Stimulated activated naive CD8-positive, alpha-beta T cell treated with anti-CD3 and anti-CD28 coated beads, Interleukin-15, amount 100 ng/mL, for 72 hours (primary cell): ENCODE data around the gene CDH2.
A peak's percentile ranks its signal among the peaks of the same experiment; 100 is the strongest.

ENCODE experiments used
- ATAC-seq: fragments of 150-1000 bp; cut with Tn5 transposase; 2 replicates; pipeline ENCODE4 v1.10.0; 2021; ENCODE audit warnings: mild to moderate bottlenecking, moderate library complexity
- DNase-seq, 2 donors: peaks; one replicate each; pipeline ENCODE4 v3.0.0; 2021 to 2022
- H3K27ac Mint-ChIP-seq, 2 donors: one replicate each; pipeline ENCODE4 v1.8.0; 2022; ENCODE audit warnings: mild to moderate bottlenecking in 2 of 2, mixed read lengths in 2 of 2, moderate library complexity in 2 of 2
- H3K27me3 Mint-ChIP-seq: one replicate; pipeline ENCODE4 v1.8.0; 2022; ENCODE audit warnings: mixed read lengths
- H3K4me1 Mint-ChIP-seq: one replicate; pipeline ENCODE4 v1.8.0; 2022; ENCODE audit warnings: mild to moderate bottlenecking, mixed read lengths
- H3K4me3 Mint-ChIP-seq, 2 donors: one replicate each; pipeline ENCODE4 v1.8.0; 2022; ENCODE audit warnings: mild to moderate bottlenecking in 2 of 2, mixed read lengths in 2 of 2, moderate library complexity in 1 of 2
- H3K9me3 Mint-ChIP-seq, 2 donors: one replicate each; pipeline ENCODE4 v1.8.0; 2022; ENCODE audit warnings: mixed read lengths in 2 of 2

The CDH2 gene

DNA sequence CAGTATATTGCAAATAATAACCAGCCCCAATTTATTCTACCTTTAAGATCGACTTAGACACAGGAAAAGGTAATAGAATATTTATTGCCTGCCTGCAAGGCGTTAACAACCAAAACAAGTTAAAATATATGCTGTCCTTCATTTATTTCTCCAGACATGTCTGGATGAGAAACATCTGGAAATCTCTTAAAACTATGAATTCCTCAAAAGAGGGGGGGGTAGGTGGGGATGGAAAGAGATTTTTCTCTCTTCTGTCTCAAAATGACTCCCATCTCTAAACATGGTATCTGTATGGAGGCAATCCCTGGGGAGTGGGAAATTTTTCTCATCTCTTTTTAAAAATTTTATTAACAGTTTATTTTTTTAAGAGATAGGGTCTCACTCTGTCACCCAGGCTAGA lies 113.0 kb downstream of the CDH2 start:
- Mint-ChIP-seq H3K4me1 (no peaks in the 10 kb centered on the region), H3K9me3 (peaks cover 0 to 18% of the 10 kb centered on the region in 2 donors), H3K27ac (no peak overlapping the region), H3K27me3 (no peaks in the 10 kb centered on the region), H3K4me3 (no peak overlapping the region)
- ATAC-seq (no peak), DNase-seq (no peak)

DNA sequence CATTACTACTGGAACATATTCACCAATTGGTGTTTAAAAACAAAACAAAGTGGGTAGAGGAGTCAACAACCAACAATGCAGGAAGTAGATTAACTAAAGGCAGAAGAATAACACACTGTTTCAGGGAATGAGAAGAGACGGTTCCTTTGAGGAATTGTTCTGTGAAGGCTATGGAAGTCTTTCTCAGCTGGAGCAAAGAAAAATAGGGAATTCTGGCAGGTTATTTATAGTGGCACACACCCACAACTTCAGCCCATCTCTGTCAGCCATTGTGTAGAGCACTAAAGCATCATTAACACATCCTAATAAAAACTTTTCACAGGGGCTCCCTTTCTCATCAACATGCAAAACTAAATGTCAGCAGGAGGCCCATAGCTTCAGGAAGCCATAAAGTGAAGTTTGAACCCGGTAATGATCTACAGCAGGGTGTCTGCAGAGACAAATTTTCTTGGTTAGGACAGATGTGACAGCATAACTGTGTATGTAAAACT lies 113.6 kb downstream of the CDH2 start:
- no peaks in the 10 kb centered on the region for H3K4me1 Mint-ChIP-seq
- H3K27me3 Mint-ChIP-seq, result no peaks in the 10 kb centered on the region
- H3K9me3 Mint-ChIP-seq, result peaks cover 0 to 18% of the 10 kb centered on the region in 2 donors
- no peak overlapping the region for H3K4me3 Mint-ChIP-seq
- H3K27ac Mint-ChIP-seq, result no peak overlapping the region
- no peak for ATAC-seq
- no peak for DNase-seq

DNA sequence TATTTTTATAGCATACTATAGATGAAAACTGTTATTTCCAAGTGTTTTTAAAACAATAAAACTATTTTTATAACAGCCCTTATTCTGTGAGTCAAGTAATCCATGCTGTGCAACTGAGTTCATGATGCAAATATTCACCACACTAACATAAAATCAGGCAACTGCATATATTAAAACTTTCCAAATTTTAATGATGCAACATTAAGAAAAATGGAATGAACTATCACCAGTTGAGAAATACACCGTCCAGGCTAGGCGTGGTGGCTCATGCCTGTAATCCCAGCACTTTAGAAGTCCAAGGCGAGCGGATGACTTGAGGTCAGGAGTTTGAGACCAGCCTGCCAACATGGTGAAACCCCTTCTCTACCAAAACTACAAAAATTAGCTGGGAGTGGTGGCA lies 114.5 kb downstream of the CDH2 start:
- Mint-ChIP-seq H3K4me3 (no peak overlapping the region), H3K4me1 (no peaks in the 10 kb centered on the region), H3K27me3 (no peaks in the 10 kb centered on the region), H3K9me3 (peaks cover 0 to 12% of the 10 kb centered on the region in 2 donors), H3K27ac (no peak overlapping the region)
- DNase-seq (no peak), ATAC-seq (no peak)

DNA sequence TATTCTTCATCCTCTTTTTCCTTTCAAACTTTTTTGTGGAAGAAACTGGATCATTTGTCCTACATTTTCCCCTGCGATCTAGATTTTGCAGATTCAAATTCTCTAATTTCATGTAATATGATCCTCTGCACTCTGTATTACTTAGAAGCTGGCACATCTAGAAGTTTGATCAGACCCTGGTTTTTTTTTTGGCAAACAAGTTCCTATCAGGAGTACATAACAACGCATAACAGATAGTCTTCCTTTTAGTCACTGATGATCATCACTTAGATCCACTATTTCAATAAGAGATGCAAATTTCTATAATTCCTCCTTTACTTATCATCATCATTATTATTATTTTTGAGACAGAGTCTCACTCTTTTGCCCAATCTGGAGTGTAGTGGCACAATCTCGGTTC lies 117.1 kb downstream of the CDH2 start:
- no peak for DNase-seq
- no peak for ATAC-seq
- Mint-ChIP-seq H3K9me3 (peaks cover 0 to 16% of the 10 kb centered on the region in 2 donors), H3K4me3 (no peak overlapping the region), H3K27ac (no peak overlapping the region), H3K4me1 (no peaks in the 10 kb centered on the region), H3K27me3 (no peaks in the 10 kb centered on the region)

DNA sequence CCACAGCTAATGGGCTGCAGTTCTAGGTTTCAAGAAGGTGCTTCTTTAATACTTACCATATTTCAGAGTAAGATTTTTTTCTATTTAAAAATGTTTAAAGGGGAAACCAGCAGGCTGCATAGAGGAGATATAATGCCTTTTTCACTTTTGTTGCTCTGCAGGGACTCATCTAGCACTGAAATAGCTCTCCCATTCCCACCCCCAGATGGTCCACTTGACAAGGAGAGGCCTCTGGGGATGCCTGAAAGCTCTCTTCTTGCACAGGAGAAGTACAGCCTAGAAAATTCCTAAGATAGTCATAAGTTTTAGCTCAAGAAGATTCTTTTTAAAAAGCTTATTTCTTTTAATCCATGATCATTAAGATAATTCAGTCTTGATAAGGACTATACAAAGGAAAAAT lies 126.4 kb downstream of the CDH2 start:
- no peak overlapping the region for H3K4me3 Mint-ChIP-seq
- DNase-seq, result no peak
- H3K27me3 Mint-ChIP-seq, result no peaks in the 10 kb centered on the region
- no peak for ATAC-seq
- H3K9me3 Mint-ChIP-seq, result peaks cover 0 to 8% of the 10 kb centered on the region in 2 donors
- no peak overlapping the region for H3K27ac Mint-ChIP-seq
- H3K4me1 Mint-ChIP-seq, result no peaks in the 10 kb centered on the region

DNA sequence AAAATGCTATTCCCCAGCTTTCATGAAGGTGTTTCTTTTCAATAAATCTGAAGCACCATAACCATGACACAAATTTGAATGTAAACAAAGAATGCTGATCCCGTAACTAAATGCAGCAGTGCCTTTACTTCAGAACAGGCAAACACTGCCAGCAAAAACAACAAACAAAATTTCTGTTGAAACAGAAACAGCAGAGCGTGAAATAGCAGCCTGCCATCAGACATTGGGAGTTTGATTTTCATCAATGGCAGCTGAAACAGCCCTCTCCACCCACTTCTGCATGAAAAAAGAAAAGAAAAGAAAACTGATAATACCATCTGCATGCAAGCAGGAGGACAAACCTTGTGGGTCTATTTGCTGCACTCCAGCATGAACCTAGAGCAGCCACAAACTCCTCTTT lies 128.3 kb downstream of the CDH2 start:
- H3K27ac Mint-ChIP-seq, result no peak overlapping the region
- ATAC-seq (no peak), DNase-seq (no peak)
- no peak overlapping the region for H3K4me3 Mint-ChIP-seq
- no peaks in the 10 kb centered on the region for H3K4me1 Mint-ChIP-seq
- H3K27me3 Mint-ChIP-seq, result no peaks in the 10 kb centered on the region
- H3K9me3 Mint-ChIP-seq, result no peaks in the 10 kb centered on the region

DNA sequence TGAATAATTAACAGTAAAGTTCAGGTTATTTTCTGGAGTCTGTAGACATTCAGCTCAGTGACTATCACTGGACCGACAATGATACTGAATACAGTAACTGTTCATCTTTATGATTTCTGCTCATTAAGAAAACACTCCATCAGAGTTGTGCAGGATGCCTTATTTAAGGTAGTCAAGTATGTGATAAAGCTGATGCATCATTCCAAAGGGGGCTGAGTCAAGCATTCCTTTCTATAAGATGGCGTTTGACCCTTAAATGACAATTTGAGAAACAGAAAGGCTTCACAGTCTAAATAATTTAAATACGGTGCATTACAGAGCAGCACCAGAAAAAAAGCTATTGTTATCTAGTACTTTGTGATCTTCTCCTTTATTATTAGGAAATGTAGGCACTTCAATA lies 131.1 kb downstream of the CDH2 start:
- H3K9me3 Mint-ChIP-seq, result no peaks in the 10 kb centered on the region
- H3K4me3 Mint-ChIP-seq, result no peak overlapping the region
- DNase-seq (no peak), ATAC-seq (no peak)
- no peaks in the 10 kb centered on the region for H3K4me1 Mint-ChIP-seq
- no peaks in the 10 kb centered on the region for H3K27me3 Mint-ChIP-seq
- no peak overlapping the region for H3K27ac Mint-ChIP-seq

DNA sequence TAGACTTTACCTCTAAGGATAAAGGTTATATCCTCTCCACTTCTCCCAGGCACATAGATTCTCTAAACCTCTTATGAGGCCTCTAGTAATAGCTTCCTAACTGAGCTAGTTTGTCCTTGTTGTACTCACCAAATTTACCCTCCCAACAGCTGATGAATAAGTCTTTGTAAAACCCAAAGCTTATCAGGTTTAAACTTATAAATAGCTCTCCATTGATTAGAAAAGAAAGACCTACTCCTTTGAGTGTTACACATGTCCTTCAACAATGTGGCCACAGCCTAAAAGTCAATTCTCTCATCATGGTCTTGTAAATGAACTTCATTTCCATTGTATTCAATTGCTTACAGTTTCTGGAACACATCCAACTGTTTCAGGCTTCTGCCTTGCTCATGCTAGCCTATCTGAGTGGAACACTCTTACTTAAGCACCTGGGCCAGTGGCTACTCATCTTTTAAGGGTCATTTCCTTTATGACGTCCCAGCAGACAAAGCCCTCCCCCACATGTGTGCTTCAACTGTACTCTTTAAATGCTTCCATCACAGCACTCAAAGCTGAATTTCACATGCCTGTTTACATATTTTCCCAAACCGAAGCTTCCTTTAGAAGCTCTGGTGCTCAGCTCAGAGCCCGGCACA lies 131.6 kb downstream of the CDH2 start:
- no peak overlapping the region for H3K27ac Mint-ChIP-seq
- ATAC-seq (no peak), DNase-seq (no peak)
- no peak overlapping the region for H3K4me3 Mint-ChIP-seq
- no peaks in the 10 kb centered on the region for H3K27me3 Mint-ChIP-seq
- no peaks in the 10 kb centered on the region for H3K9me3 Mint-ChIP-seq
- no peaks in the 10 kb centered on the region for H3K4me1 Mint-ChIP-seq

DNA sequence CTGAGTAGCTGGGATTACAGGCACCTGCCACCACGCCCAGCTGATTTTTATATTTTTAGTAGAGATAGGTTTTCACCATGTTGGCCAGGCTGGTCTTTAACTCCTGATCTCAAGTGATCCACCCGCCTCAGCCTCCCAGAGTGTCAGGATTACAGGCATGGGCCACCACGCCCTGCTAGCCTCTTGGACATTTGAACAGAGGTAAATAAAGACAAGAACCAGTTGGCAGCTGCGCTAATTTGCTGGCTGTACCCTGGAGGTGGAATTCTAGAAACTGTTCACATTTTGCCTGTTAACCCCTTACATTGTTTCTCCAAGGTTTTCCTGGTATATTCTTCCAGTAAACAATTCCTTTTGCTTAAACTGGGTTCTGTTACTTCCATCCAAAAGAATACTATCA lies 132.9 kb downstream of the CDH2 start:
- Mint-ChIP-seq H3K9me3 (no peaks in the 10 kb centered on the region), H3K27ac (no peak overlapping the region), H3K4me1 (no peaks in the 10 kb centered on the region), H3K27me3 (no peaks in the 10 kb centered on the region), H3K4me3 (no peak overlapping the region)
- no peak for ATAC-seq
- no peak for DNase-seq

DNA sequence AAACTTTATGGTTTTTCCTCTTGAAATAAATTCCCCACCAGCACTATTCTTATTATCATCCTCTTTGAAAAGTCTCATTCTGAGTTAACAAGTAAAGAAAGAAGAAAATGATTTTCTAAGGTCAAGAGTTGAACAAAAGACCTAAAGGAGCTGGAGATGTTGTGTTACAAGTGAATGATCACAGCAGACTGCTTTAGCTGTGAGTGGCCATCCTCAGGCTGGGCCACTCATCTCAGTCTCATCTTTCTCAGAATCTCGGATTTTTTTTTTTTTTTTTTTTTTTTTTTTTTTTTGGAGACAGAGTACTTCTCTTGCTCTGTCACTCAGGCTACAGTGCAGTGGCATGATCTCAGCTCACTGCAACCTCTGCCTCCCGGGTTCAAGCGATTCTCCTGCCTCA lies 133.3 kb downstream of the CDH2 start:
- no peak for ATAC-seq
- H3K27ac Mint-ChIP-seq, result no peak overlapping the region
- H3K4me3 Mint-ChIP-seq, result no peak overlapping the region
- no peaks in the 10 kb centered on the region for H3K9me3 Mint-ChIP-seq
- H3K27me3 Mint-ChIP-seq, result no peaks in the 10 kb centered on the region
- DNase-seq, result no peak
- H3K4me1 Mint-ChIP-seq, result no peaks in the 10 kb centered on the region

DNA sequence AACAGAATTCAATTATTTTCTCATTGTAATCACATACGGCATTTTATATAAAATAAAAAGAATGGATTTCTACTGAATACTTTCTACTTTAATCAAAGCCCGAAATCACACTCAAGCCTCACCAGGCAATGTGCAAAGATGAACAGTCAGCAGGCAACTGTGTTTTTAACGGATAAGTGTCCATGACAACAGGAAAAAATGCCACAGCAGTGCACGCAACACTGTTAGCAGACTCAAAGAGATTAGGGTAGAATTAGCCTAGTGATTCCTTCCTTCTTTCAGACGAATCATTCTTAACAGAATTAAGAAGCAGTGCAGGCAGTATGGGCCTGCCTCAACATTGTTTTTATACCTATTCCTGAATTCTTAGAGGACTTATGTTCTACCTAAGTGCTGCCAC lies 135.6 kb downstream of the CDH2 start:
- no peaks in the 10 kb centered on the region for H3K4me1 Mint-ChIP-seq
- H3K27me3 Mint-ChIP-seq, result no peaks in the 10 kb centered on the region
- H3K4me3 Mint-ChIP-seq, result no peak overlapping the region
- no peak overlapping the region for H3K27ac Mint-ChIP-seq
- no peaks in the 10 kb centered on the region for H3K9me3 Mint-ChIP-seq
- DNase-seq, result no peak
- no peak for ATAC-seq

DNA sequence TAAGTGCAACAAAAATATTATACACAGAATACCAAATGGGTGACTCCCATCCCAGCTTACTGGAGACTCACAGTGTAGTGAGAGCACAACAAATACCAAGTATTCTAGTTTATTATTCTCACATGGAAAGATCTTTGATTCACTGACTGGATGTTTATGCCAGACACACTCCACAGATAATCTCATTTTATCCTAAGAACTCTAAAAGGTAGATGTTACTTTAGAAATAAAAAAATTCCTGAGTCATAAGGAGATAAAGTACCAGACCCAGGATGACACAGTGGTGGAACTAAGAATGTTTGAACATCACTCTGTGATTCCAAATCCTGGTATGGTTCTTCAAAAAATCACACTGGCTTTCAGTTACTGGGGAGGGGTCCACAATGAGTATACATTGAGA lies 136.2 kb downstream of the CDH2 start:
- DNase-seq (no peak), ATAC-seq (no peak)
- no peak overlapping the region for H3K27ac Mint-ChIP-seq
- no peaks in the 10 kb centered on the region for H3K9me3 Mint-ChIP-seq
- H3K4me3 Mint-ChIP-seq, result no peak overlapping the region
- H3K27me3 Mint-ChIP-seq, result no peaks in the 10 kb centered on the region
- no peaks in the 10 kb centered on the region for H3K4me1 Mint-ChIP-seq

DNA sequence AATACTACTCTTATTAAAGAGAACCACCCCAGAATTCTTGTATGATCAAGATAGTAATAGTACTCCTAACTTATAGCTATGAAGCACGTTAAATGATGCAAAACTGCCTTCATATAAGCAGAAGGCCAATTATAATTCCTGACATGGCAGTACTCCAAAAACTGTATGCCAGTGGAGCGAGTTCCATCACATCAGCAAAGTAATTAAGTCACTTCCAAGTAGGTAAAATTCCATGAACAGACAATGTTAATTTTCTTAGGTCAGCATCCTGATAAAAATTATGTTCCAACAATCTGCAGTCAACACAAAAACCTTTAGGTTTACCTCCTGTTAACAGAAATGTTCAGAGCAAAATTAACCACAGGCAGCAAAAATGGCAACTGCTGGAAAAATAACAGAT lies 136.7 kb downstream of the CDH2 start:
- ATAC-seq (no peak), DNase-seq (no peak)
- H3K4me1 Mint-ChIP-seq, result no peaks in the 10 kb centered on the region
- H3K27ac Mint-ChIP-seq, result no peak overlapping the region
- no peak overlapping the region for H3K4me3 Mint-ChIP-seq
- no peaks in the 10 kb centered on the region for H3K27me3 Mint-ChIP-seq
- H3K9me3 Mint-ChIP-seq, result no peaks in the 10 kb centered on the region

DNA sequence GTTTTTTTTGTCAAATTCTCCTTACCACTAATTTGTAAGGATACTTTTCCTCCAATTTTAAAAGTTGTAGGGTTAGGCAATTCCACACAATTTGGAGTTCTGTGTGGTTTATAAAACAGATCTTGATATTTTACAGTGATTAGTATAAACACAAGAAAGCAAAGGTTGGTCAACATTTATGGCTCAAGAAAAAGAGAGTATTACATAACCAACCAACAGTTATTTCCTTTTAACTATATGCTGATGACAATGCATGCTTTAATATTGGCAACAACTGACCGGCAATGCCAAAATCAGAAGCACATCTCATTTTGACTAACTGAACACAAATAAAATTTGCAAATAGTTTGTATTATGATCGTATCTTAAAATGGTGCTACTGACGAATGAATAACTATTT lies 137.2 kb downstream of the CDH2 start:
- no peak overlapping the region for H3K4me3 Mint-ChIP-seq
- no peak overlapping the region for H3K27ac Mint-ChIP-seq
- no peak for ATAC-seq
- H3K4me1 Mint-ChIP-seq, result no peaks in the 10 kb centered on the region
- no peak for DNase-seq
- no peaks in the 10 kb centered on the region for H3K27me3 Mint-ChIP-seq
- H3K9me3 Mint-ChIP-seq, result no peaks in the 10 kb centered on the region

DNA sequence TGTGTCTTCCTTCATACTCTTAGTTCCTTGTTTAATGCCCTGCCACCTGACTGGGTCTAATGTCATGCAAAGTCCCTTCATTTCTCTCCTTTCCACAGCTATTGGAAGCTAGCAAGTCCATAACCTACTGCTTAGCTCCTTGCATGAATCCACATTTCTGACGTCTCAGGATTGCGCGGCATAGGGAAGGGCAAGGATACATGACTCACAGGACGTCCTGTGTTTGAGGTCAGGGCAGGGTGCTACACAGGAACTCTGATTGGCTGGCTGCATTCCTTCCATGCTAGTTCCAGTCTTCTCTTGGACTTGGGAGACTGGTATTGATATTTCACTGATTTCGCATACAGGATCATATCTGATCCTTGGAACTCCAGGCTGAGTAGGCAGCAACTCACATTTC lies 137.9 kb downstream of the CDH2 start:
- ATAC-seq, result no peak
- H3K9me3 Mint-ChIP-seq, result no peaks in the 10 kb centered on the region
- H3K4me1 Mint-ChIP-seq, result no peaks in the 10 kb centered on the region
- H3K27ac Mint-ChIP-seq, result no peak overlapping the region
- H3K4me3 Mint-ChIP-seq, result no peak overlapping the region
- no peak for DNase-seq
- H3K27me3 Mint-ChIP-seq, result no peaks in the 10 kb centered on the region

DNA sequence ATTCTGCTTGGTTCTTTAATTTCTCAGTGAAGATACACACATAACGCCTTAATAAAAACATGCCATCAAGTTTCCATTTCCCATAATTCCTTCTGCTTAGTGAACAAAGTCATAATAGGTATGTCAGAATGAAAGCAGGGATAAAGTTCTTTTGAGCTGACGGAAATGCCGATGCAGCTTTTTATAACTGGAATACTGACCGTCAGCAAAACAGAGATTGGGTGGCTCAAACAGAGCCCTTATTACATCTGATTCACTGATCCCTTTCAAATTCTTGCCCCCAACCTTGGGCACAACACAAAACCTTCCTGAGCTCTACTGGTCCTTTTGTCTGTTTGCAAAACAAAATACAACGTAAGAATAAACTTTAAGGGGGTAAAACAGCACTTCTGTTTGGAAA lies 140.4 kb downstream of the CDH2 start:
- no peaks in the 10 kb centered on the region for H3K27me3 Mint-ChIP-seq
- H3K27ac Mint-ChIP-seq, result peak overlapping the region in 1 of 2 donors; percentile 72
- ATAC-seq (no peak), DNase-seq (no peak)
- H3K4me1 Mint-ChIP-seq, result no peaks in the 10 kb centered on the region
- H3K9me3 Mint-ChIP-seq, result peaks cover 0 to 2% of the 10 kb centered on the region in 2 donors
- H3K4me3 Mint-ChIP-seq, result no peak overlapping the region

DNA sequence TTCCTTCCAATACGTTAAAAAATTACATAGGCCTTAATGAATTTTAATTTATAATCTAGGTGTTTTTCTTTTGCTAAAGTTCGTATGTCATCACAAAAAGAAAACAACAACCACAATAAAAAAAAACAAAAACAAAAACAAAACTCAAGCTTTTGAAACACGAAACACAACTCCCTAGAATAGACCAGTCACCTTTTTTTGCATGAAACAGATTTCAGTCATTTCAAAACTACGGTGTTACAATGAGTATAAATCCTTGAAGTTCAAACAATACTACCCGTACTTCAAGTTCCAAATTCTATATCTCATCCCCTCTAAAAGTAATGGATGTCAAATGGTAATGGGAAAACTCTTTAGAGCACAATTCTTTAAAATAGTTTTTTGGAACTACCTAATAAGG lies 142.4 kb downstream of the CDH2 start:
- no peak overlapping the region for H3K4me3 Mint-ChIP-seq
- H3K27me3 Mint-ChIP-seq, result no peaks in the 10 kb centered on the region
- no peak for ATAC-seq
- H3K9me3 Mint-ChIP-seq, result peaks cover 0 to 7% of the 10 kb centered on the region in 2 donors
- no peak overlapping the region for H3K27ac Mint-ChIP-seq
- H3K4me1 Mint-ChIP-seq, result no peaks in the 10 kb centered on the region
- no peak for DNase-seq
